SK-N-SH (cell line): ENCODE data around the gene SLC25A26. TPM values are rescaled to one million over a fixed set of nuclear protein-coding genes. Genes with fewer than 3 reads are reported as not detected.

Experiments
- CTCF ChIA-PET: fragments of 300-600, 350-600 bp; formaldehyde crosslinking; extraction: SDS; loops from one replicate; lab custom pipeline; 2021; lab: Yijun Ruan, JAX
- POLR2A ChIA-PET: fragments of 350-600 bp; sonication (Branson Sonifier 250); formaldehyde crosslinking; extraction: SDS; loops from one replicate; lab custom pipeline; 2020; ENCODE audit warnings: antibody characterized with exemption, inconsistent platforms; lab: Yijun Ruan, JAX
- DNase-seq: peaks from one replicate; pipeline ENCODE4 v3.0.0; 2012
- H2AFZ ChIP-seq: fragments of 200-600 bp; sonication (generic); 2 replicates; pipeline ENCODE4 v1.8.1; 2016; ENCODE audit warnings: antibody characterized with exemption, mild to moderate bottlenecking, low read depth
- H3F3A ChIP-seq: fragments of 200-600 bp; sonication (generic); replicated peaks from 2 replicates; pipeline ENCODE3; 2016; ENCODE audit warnings: antibody characterized with exemption, mild to moderate bottlenecking; ENCODE audit not compliant: insufficient read depth
- H3K27ac ChIP-seq, 2 experiments: fragments of 200-500 bp in 1 of 2; fragments of 200-600 bp in 1 of 2; sonication (Bioruptor generic) in 1 of 2; sonication (generic), shearing (Covaris generic) in 1 of 2; 2 replicates each; pipeline versions ENCODE4 v1.5.1 to v1.6.1; 2014 to 2016; ENCODE audit warnings: low read depth in 2 of 2, inconsistent platforms in 1 of 2, low read length in 1 of 2, mild to moderate bottlenecking in 1 of 2, mixed read lengths in 1 of 2
- H3K27me3 ChIP-seq: fragments of 200-600 bp; sonication (generic), shearing (Covaris generic); 2 replicates; pipeline ENCODE4 v1.6.1; 2016; ENCODE audit warnings: mixed run types; ENCODE audit not compliant: insufficient read depth
- H3K36me3 ChIP-seq, 2 experiments: fragments of 200-500 bp in 1 of 2; fragments of 200-600 bp in 1 of 2; sonication (Bioruptor generic) in 1 of 2; sonication (generic) in 1 of 2; replicated peaks in 1 of 2; 2 replicates each; pipeline versions ENCODE3 to v1.5.1; 2014 to 2016; ENCODE audit warnings: low read length in 1 of 2, mild to moderate bottlenecking in 1 of 2; ENCODE audit not compliant: insufficient read depth in 2 of 2, control insufficient read depth in 1 of 2
- H3K4me1 ChIP-seq, 2 experiments: fragments of 200-500 bp in 1 of 2; fragments of 200-600 bp in 1 of 2; sonication (Bioruptor generic) in 1 of 2; sonication (generic), shearing (Covaris generic) in 1 of 2; 2 replicates each; pipeline versions ENCODE4 v1.5.1 to v1.6.1; 2014 to 2016; ENCODE audit warnings: low read depth in 1 of 2, low read length in 1 of 2, mixed run types in 1 of 2; ENCODE audit not compliant: insufficient read depth in 2 of 2, control insufficient read depth in 1 of 2
- H3K4me2 ChIP-seq: fragments of 200-600 bp; sonication (generic), shearing (Covaris generic); 2 replicates; pipeline ENCODE4 v1.6.1; 2017; ENCODE audit warnings: mixed run types
- H3K4me3 ChIP-seq, 2 experiments: fragments of 200-500 bp in 1 of 2; fragments of 200-600 bp in 1 of 2; sonication (Bioruptor generic) in 1 of 2; sonication (generic), shearing (Covaris generic) in 1 of 2; 2 replicates each; pipeline versions ENCODE4 v1.5.1 to v1.8.1; 2014 to 2016; ENCODE audit warnings: low read depth in 2 of 2, inconsistent platforms in 1 of 2, low read length in 1 of 2, mild to moderate bottlenecking in 1 of 2, mixed read lengths in 1 of 2, moderate library complexity in 1 of 2
- H3K79me2 ChIP-seq: fragments of 200-600 bp; sonication (generic); 2 replicates; pipeline ENCODE4 v1.8.1; 2017; ENCODE audit warnings: mild to moderate bottlenecking; ENCODE audit not compliant: insufficient read depth
- H3K9ac ChIP-seq: fragments of 200-600 bp; sonication (generic); 2 replicates; pipeline ENCODE4 v1.6.1; 2017; ENCODE audit warnings: mixed run types
- H3K9me2 ChIP-seq: fragments of 200-600 bp; sonication (generic); 2 replicates; pipeline ENCODE4 v1.6.1; 2017; ENCODE audit warnings: mixed run types
- H3K9me3 ChIP-seq: fragments of 200-600 bp; sonication (generic); 2 replicates; pipeline ENCODE4 v1.6.1; 2017; ENCODE audit warnings: mixed run types, mild to moderate bottlenecking, moderate library complexity
- H4K20me1 ChIP-seq: fragments of 200-600 bp; sonication (generic); 2 replicates; pipeline ENCODE4 v1.6.1; 2017; ENCODE audit warnings: mild to moderate bottlenecking, mixed run types; ENCODE audit not compliant: insufficient read depth
- CHD2 ChIP-seq: fragments of 150-350 bp; IDR thresholded peaks from 2 replicates; pipeline ENCODE4 v1.6.1; 2018; ENCODE audit warnings: low read length; ENCODE audit not compliant: partially characterized antibody
- EP300 ChIP-seq, 2 experiments: IDR thresholded peaks; 2 replicates each; pipeline versions ENCODE4 v1.4.0 to v1.6.1; 2012; ENCODE audit warnings: borderline replicate concordance in 1 of 2, low read depth in 1 of 2, low read length in 1 of 2
- EZH2phosphoT487 ChIP-seq: fragments of 200-600 bp; sonication (generic); IDR thresholded peaks from 2 replicates; pipeline ENCODE4 v1.6.1; 2017; ENCODE audit warnings: low read depth, mixed run types, mild to moderate bottlenecking, antibody characterized with exemption, moderate library complexity, borderline replicate concordance
- FOXJ3 ChIP-seq: sonication (generic); formaldehyde crosslinking; IDR thresholded peaks from 2 replicates; pipeline ENCODE4 v1.5.1; 2020; ENCODE audit warnings: mild to moderate bottlenecking, missing genetic modification reagents
- GABPA ChIP-seq: IDR thresholded peaks from 2 replicates; pipeline ENCODE4 v1.4.0; 2012; ENCODE audit warnings: low read depth, mild to moderate bottlenecking
- JUND ChIP-seq: IDR thresholded peaks from 2 replicates; pipeline ENCODE4 v1.4.0; 2012
- MEF2A ChIP-seq: IDR thresholded peaks from 2 replicates; pipeline ENCODE4 v1.4.0; 2012; ENCODE audit warnings: low read depth, borderline replicate concordance
- NFIC ChIP-seq: IDR thresholded peaks from 2 replicates; pipeline ENCODE4 v1.4.0; 2012; ENCODE audit warnings: borderline replicate concordance
- NRF1 ChIP-seq: IDR thresholded peaks from 2 replicates; pipeline ENCODE4 v1.6.1; 2012; ENCODE audit warnings: low read depth, mild to moderate bottlenecking, low read length
- POLR2AphosphoS5 ChIP-seq: IDR thresholded peaks from 2 replicates; pipeline ENCODE4 v1.6.1; 2012; ENCODE audit warnings: low read depth, low read length
- RCOR1 ChIP-seq: fragments of 150-350 bp; IDR thresholded peaks from 2 replicates; pipeline ENCODE4 v1.6.1; 2017; ENCODE audit warnings: antibody characterized with exemption, low read length
- REST ChIP-seq: IDR thresholded peaks from 2 replicates; pipeline ENCODE4 v1.6.1; 2012; ENCODE audit warnings: mild to moderate bottlenecking, low read depth, low read length, moderate library complexity
- SMC3 ChIP-seq: IDR thresholded peaks from 2 replicates; pipeline ENCODE4 v1.6.1; 2012; ENCODE audit warnings: low read depth, low read length, improper control_type of control experiment
- TCF12 ChIP-seq: IDR thresholded peaks from 2 replicates; pipeline ENCODE4 v1.4.0; 2012
- WGBS: methylation state at CpG from one replicate; pipeline ENCODE4 v1.1.6; 2017; ENCODE audit warnings: low lambda C conversion rate; 5-methylcytosine and 5-hydroxymethylcytosine counted together
- polyA plus RNA-seq, 3 experiments: library from polyadenylated mRNA; depleted of rRNA; stranded (reverse); fragments of >200 nt; gene quantifications; 2 replicates each; pipeline ENCODE4 v1.2.3, GENCODE V29; 2012
- TF ChIP-seq, protein P1 (sequence below): IDR thresholded peaks from 2 replicates; pipeline ENCODE4 v1.4.0; 2012; ENCODE audit warnings: low read depth, borderline replicate concordance

The SLC25A26 gene
- polyA plus RNA-seq, 1 of the 3 experiments (the other 2 are of a cell fraction): 31.8 TPM

GRCh38 chr3:66182246-66182645, 38.6 kb upstream of the SLC25A26 start:
- no peaks in the 10 kb centered on the region for H3K79me2 ChIP-seq
- POLR2A ChIA-PET: no interaction called here
- DNase-seq: no peak
- H3K9me3 ChIP-seq: no peaks in the 10 kb centered on the region
- H3F3A ChIP-seq: no peaks in the 10 kb centered on the region
- no peak overlapping the region for H3K27ac ChIP-seq
- H3K4me2 ChIP-seq: no peak overlapping the region
- WGBS: 85% methylated on average over 6 of the region's 6 CpGs
- TF ChIP-seq NFIC (no peak), EZH2phosphoT487 (no peak), GABPA (no peak), JUND (no peak), SMC3 (no peak), EP300 (IDR thresholded peaks at IDR 0.05; ENCODE audit: borderline replicate concordance in 1 of 2, low read depth in 1 of 2, low read length in 1 of 2) (no peak), RCOR1 (no peak), FOXJ3 (CRISPR knock-in tag) (no peak), REST (no peak), CHD2 (no peak), POLR2AphosphoS5 (no peak), MEF2A (no peak), TCF12 (no peak)
- TF ChIP-seq, protein P1, sequence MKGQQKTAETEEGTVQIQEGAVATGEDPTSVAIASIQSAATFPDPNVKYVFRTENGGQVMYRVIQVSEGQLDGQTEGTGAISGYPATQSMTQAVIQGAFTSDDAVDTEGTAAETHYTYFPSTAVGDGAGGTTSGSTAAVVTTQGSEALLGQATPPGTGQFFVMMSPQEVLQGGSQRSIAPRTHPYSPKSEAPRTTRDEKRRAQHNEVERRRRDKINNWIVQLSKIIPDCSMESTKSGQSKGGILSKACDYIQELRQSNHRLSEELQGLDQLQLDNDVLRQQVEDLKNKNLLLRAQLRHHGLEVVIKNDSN: no peak
- no peaks in the 10 kb centered on the region for H3K4me1 ChIP-seq
- no peak overlapping the region for H3K9ac ChIP-seq
- H3K9me2 ChIP-seq: no peaks in the 10 kb centered on the region
- H2AFZ ChIP-seq: no peak overlapping the region
- 0 out of 2 replicates have a peak, but pooled peaks cover 5% of the 10 kb centered on the region for H3K27me3 ChIP-seq
- H3K4me3 ChIP-seq: no peak overlapping the region
- CTCF ChIA-PET: interaction anchor here (1.2 to 1.4 kb wide), 2 partner anchors 14 to 43 kb away, joined by 3 read pairs; no protein-coding TSS in a partner anchor
- H3K36me3 ChIP-seq: no peaks in the 10 kb centered on the region
- H4K20me1 ChIP-seq: no peaks in the 10 kb centered on the region

DNA sequence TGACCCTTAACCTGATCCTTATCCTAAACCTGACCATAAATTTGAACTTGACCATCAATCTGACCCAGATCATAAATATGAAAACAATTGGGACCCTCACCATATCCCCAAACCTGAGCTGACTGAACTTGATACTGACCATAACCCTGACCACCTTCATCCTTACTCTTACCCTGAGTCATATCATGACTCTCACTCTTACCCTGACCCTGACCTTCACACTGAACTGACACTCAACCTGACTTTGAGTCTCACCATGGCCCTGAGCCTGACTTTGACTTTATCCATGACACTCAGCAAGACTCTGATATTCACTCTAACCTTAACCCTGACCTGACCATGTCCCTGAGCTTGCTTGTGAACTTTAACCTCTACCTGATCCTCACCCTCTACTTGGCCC, 34.3 kb upstream of the SLC25A26 start:
- Histone ChIP-seq H3K27ac (no peak overlapping the region), H3F3A (no peaks in the 10 kb centered on the region), H3K4me1 (no peaks in the 10 kb centered on the region), H3K79me2 (no peaks in the 10 kb centered on the region), H3K9me2 (no peaks in the 10 kb centered on the region), H3K27me3 (no peaks in the 10 kb centered on the region), H3K9me3 (no peaks in the 10 kb centered on the region), H3K36me3 (no peaks in the 10 kb centered on the region), H3K4me3 (no peak overlapping the region), H3K4me2 (no peak overlapping the region), H3K9ac (no peak overlapping the region), H4K20me1 (no peaks in the 10 kb centered on the region), H2AFZ (no peak overlapping the region)
- ChIA-PET CTCF (no interaction called here), POLR2A (no interaction called here)
- TF ChIP-seq EZH2phosphoT487 (no peak), NRF1 (no peak)
- no peak for DNase-seq
